HT1080 (cell line): ENCODE data around the gene NCAPD3. TPM values are rescaled to one million over a fixed set of nuclear protein-coding genes. Genes with fewer than 3 reads are reported as not detected.
"Not testable (repeated sequence)": the region's sequence is repeated elsewhere in the genome, so short reads cannot be mapped to it uniquely, and the experiment has no call there.

Experiments
- DNase-seq: peaks from one replicate; pipeline ENCODE4 v3.0.0-alpha.2; 2015; ENCODE audit warnings: low read depth
- polyA plus RNA-seq, 2 experiments: library from polyadenylated mRNA; depleted of rRNA; stranded (reverse); fragments of >200 nt; gene quantifications; 2 replicates each; pipeline ENCODE4 v1.2.3, GENCODE V29; 2015
- total RNA-seq: library from RNA; depleted of rRNA; stranded (reverse); fragments of >200 nt; shearing (Covaris generic); gene quantifications from 2 replicates; pipeline ENCODE4 v1.2.3, GENCODE V29; 2014; rRNA removed

The NCAPD3 gene
- total RNA-seq: 44.4 and 51.3 TPM in 2 replicates
- 32.7 and 35.7 TPM in 2 replicates for polyA plus RNA-seq (2015; cell fraction: cytosol; rRNA removed)
- 97.0 and 101 TPM in 2 replicates for polyA plus RNA-seq (2015; cell fraction: nucleus; rRNA removed)

- peak; percentile 95 for DNase-seq
Observed at GRCh38 chr11:134223836-134224709, at the start of gene NCAPD3, which contains the start of gene VPS26B. NCAPD3 (minus strand) TSS chr11:134223967; CDS start chr11:134223926, 41 bp downstream. VPS26B (plus strand) TSS chr11:134224671; CDS start chr11:134225123, 452 bp downstream.

GRCh38 chr11:134273317-134273712, 49.5 kb upstream of the NCAPD3 start:
- no peak for DNase-seq

DNA sequence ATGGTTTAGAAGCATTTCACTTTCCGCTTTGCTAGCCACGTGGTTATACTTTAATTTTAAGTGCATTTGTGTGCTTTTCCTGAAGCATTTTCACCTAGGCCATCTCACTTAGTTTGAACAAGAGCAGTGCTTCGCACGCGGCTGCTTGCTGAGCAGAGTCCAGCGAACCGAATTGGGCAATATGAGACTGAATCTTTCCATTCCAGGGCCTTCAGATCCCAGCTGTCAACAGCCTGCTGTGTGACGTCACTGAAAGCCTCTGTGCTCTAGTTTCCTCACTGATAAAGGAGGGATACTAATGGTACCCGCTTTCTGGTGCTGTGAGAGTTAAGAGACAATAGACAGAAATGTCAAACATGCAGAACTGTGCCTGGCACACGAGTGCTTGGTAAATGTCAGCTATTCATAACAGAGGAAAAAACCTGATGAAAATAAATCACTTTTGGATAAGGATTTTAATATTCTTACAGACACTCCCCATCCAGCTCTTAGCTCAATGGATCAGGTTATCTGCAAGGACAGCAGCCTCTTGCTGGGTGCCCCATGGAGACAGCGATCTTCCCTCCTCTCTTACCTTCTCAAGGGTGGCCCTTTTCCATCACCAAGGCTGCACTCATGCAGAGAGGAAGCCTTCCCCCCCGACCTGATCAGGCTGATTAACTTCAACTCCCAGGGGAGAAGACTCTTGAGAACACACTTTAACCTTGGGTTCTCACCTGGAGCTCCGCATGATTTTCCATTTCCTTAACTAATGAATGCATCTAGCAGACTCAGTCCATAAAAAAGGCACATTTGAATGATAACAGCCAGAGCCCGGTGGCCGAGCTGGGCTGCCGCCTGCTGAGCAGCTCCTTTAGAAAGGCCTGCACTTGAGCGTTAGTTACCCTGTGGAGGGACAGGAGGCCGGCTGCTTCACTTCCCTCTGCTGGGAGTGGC, 48.9 kb upstream of the NCAPD3 start:
- DNase-seq: no peak

DNA sequence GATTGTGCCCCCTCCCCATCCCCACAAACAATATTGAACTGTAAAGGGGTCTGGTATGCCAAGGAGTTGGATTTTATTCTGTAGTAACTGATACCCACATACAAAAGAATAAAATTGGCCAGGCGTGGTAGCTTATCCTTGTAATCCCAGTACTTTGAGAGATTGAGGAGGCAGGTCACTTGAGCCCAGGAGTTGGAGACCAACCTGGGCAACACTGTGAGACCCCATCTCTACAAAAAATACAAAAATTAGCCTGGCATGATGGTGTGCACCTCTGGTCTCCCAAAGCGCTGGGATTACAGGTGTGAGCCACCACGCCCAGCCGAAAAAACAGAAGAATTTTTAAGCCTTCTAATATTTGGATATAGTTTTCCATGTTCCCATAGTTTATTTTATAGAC, 48.2 kb upstream of the NCAPD3 start:
- no peak for DNase-seq

- DNase-seq: peak; percentile 28
Observed at GRCh38 chr11:134270250-134270714, 46.5 kb upstream of the NCAPD3 start.

DNA sequence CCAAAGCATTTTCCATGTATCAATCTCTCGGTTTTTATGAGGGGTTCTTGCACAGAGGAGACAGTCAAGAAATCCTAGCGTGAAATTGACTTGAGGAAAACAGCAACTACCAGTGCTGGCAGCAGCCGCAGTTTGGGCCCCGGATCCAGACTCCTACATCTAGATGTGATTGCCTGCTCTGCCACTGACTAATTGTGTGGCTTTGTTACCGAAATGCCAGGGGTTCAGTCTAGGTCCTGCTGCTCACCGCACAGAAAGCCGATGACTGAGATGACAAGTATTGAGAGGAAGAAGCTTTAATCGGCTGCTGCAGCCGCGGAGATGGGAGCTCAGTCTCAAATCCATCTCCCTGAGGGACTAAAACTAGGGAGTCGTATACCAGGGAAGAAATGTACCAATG, 44.2 kb upstream of the NCAPD3 start:
- no peak for DNase-seq

DNA sequence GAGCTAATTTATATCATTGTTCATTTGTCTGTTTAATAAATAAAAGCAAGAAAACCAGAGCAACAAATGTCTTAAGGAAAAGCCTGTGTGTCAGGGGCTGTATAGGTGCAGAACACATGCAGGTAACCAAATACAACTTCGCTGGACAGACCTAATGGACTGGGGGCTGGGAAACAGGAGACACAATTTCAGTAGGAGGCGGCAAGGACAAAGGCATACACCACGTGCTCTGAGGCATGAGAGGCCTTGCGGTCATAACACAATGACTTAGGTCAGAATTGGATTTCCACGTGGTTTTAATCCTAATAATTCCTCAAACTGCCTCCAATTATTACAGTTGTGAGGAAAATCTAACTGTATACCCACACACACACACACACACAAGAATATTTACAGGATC, 43.7 kb upstream of the NCAPD3 start:
- DNase-seq: no peak

DNA sequence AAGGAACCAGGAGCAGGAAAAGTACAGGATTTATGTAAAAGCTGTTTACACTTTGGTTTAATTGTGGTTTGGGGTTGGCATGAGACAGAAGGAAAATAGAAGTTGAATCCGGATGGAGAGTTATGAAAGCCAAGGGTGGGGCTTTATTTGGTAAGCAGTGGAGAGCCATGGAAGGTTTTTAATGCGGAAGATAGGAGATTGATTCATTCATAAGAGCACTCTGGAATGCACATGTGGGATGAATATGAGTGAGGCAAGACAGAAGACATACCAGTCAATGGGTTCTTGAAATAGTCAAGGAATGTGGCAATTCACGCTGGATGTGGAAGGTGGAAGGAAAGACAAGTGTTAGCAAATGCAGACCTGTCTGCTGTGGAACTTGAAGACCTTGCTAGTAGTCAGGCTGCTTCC, 43.1 kb upstream of the NCAPD3 start:
- DNase-seq: peak; percentile 86

DNA sequence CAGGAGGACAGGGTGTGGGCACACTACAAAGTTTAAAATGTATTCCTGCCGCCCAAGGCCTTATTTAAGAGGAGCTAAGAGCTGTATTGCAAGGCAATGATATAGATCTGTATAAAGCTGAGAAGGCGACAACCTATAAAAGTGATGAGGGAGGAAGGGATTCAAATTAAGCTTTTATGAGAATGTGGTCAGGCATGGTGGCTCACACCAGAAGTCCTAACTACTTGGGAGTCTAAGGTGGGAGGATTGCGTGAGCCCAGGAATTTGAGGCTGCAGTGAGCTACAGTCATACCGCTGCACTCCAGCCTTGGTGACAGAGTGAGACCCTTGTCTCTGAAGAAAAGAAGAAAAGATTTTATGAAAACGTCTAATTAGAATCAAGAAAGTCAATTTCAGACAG, 42.7 kb upstream of the NCAPD3 start:
- DNase-seq: no peak

DNA sequence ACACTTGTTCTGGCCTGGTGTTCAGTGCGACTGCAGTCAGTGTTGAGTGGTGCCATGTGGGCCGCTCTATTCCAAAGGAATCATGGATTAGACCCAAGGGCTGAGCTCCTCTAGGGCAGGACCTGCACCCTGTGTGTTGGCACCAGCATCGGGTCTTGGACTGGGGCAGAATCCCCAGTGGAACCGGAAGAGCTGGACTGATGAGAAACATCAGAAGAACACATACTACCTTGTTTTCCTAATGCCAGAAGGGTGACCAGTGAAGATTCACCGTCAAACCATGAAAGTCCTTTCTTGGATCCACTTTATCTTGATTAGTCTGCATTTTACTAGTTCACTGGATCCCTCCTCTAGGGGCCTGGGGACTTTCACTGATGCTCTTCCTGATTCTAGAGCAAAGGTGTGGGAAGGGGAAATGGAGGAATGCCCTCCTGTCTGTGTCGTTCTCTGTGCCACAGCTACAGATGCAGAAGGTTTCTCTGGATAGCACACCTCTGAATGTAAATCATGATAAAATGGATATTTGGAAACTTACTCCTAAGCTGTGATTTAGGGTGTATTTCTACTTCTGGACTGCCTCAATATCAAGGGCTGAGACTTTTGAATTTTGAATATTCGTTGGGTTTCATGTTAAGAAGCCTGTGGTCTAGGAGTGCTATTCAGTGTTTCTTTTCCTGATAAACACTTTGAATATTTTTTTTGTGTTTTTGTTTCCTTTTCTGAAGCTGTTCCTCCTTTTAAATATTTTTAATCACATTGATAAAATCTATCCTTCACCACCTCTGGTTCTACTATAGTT, 41.4 kb upstream of the NCAPD3 start:
- DNase-seq: no peak

DNA sequence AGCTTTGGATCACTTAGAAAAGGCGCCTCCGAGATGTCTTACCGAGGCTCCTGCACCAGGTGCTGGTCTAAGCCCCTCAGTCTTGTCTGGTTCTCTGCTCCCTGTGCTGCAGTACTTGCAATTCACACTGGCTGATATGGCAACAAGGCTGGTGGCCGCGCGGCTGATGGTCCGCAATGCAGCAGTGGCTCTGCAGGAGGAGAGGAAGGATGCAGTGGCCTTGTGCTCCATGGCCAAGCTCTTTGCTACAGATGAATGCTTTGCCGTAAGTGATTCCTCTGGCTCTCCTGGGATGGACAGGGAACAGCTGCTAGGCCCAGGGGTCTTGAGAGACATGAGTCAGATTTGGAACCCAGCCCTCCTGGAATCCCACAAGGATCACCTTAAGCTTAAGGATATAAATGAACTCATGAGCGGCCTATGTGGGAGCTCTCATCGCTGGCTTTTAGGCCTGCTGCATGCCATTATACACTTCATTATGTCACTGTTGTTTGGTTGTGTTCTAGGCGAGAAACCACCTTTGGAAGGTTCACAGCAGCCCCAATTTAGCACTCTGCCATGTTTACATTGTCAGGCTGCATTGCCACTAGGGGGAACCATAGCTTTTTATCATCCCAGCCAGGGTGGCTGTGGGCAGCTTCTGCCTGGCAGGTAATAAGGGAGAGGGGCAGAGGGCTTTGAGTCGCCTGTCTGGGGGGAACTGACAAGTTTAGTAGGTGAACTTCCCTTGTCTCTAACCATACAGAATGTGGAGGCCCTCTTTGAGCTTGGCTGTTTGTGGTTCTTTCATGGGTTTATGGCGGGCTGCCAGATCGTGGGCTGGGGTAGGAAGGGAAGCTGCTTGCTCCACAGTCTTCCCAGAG, 38.1 kb upstream of the NCAPD3 start:
- peak; percentile 26 for DNase-seq

DNA sequence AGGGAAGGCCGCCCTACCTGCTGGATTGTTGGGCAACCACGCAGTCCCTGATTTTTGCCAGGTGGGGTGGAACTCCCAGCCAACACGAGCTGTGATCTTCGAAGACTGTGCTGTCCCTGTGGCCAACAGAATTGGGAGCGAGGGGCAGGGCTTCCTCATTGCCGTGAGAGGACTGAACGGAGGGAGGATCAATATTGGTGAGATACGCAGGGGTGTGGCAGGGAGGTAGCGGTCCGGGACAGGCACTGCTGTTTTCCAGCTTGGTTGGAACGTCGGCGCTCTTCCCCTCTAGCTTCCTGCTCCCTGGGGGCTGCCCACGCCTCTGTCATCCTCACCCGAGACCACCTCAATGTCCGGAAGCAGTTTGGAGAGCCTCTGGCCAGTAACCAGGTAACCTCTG, 37.2 kb upstream of the NCAPD3 start:
- no peak for DNase-seq

GRCh38 chr11:134260503-134260902, 36.7 kb upstream of the NCAPD3 start:
- DNase-seq: no peak

DNA sequence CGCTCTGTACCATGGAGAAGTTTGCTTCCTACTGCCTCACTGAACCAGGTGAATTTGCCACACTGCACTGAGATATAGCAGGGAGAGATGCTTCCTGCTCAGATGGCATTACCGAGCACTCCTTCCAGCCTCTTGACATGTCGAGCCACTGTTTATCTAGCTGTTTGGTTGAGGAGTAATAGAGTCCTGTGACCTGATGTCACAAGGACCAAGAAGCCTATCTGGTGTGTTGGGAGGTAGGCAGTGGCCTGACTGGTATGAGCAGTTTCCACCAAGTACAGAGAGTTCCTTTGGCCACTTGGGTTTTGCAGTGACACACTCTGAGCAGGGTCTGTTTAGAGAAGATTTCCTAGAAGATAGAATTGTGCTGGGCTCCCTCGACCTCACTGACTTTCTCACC, 34.8 kb upstream of the NCAPD3 start:
- DNase-seq: no peak

DNA sequence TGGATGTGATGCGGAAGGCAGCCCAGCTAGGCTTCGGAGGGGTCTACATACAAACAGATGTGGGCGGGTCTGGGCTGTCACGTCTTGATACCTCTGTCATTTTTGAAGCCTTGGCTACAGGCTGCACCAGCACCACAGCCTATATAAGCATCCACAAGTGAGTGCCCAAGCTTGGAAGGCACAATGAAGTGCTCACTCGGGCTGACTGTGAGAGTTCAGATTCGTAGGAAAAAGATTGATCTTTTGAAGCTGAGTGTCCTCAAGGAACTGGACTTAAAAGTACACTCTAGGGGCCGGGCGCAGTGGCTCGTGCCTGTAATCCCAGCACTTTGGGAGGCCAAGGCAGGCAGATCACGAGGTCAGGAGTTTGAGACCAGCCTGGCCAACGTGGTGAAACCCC, 33.3 kb upstream of the NCAPD3 start:
- no peak for DNase-seq

- not testable (repeated sequence) for DNase-seq
Observed at GRCh38 chr11:134255184-134255561, 31.4 kb upstream of the NCAPD3 start.

GRCh38 chr11:134254433-134255183, 30.8 kb upstream of the NCAPD3 start:
- no peak for DNase-seq

DNA sequence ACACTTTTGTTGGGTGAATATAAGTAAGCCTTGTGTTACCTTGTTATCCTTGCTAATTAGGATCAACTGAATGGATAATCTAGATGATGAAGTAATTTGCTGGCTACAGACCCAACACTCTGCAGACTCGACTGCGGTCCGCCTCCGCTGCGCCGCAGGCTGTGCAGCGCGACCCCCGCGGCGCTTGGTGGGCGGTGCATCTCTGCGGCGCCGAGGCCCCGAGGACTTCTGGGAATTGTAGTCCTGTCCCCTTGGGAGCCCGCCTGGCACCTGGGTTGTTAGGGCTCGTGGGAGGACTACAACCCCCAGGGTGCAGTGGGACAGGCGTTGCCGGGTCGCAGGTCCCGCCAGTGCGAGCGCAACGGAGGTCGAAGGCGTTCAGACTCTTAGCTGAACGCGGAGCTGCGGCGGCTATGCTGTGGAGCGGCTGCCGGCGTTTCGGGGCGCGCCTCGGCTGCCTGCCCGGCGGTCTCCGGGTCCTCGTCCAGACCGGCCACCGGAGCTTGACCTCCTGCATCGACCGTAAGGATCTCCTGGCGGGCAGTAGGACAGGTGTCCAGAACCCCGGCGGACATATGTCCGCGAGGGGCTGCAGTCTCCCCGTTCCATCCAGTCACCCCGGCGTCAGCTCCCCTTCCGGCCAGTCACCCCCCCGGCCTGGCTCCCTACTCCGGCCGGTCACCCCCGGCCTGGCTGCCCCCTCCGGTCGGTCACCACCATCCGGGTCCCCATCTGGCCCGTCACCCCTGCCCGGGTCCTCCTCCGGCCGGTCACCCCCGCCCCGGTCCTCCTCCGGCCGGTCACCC, 29.6 kb upstream of the NCAPD3 start, which contains the start of the genes ACAD8 and THYN1:
Gene ACAD8, plus strand, starts transcription at position 381 of the 806 bp plus-strand sequence. Its CDS starts 33 bp downstream, at position 414.
Gene THYN1, minus strand, starts transcription at position 165 of the 806 bp plus-strand sequence. CDS start 470 bp downstream, outside the sequence.
- peak; percentile 94 for DNase-seq
